GM12872 (cell line): ENCODE measurements around the gene ORM1.

Experiments used
- CTCF ChIP-seq: IDR thresholded peaks from 3 replicates; pipeline ENCODE4 v1.5.1; 2011; ENCODE audit warnings: low read depth, mild to moderate bottlenecking, low read length, moderate library complexity; ENCODE audit not compliant: insufficient read depth

Gene ORM1

GRCh38 chr9:114350636-114351401 lies 27.9 kb downstream of the ORM1 start:
- no peak for TF ChIP-seq CTCF

GRCh38 chr9:114351932-114352331 lies 29.0 kb downstream of the ORM1 start:
- TF ChIP-seq CTCF = no peak

GRCh38 chr9:114355821-114356220 lies 32.9 kb downstream of the ORM1 start:
- TF ChIP-seq CTCF = no peak

- no peak for TF ChIP-seq CTCF
Measured at GRCh38 chr9:114356792-114357191, 33.9 kb downstream of the ORM1 start.

- TF ChIP-seq CTCF = no peak
Measured at GRCh38 chr9:114357360-114357759, 34.5 kb downstream of the ORM1 start.

- no peak for TF ChIP-seq CTCF
Measured at GRCh38 chr9:114357911-114358328, 35.0 kb downstream of the ORM1 start.

- TF ChIP-seq CTCF = no peak
Measured at GRCh38 chr9:114359801-114360200, 36.9 kb downstream of the ORM1 start.

GRCh38 chr9:114361542-114361941 lies 38.6 kb downstream of the ORM1 start:
- TF ChIP-seq CTCF = no peak
